ENCODE measurements around the gene GRIK2. TPM values are rescaled to one million over a fixed set of nuclear protein-coding genes. Genes with fewer than 3 reads are reported as not detected.

Gene GRIK2
- polyA plus RNA-seq, 1 of the 3 experiments (the other 2 are of a cell fraction): 0.30 TPM

GRCh38 chr6:101465863-101466262, 72.4 kb downstream of the GRIK2 start:
- no peak for TF ChIP-seq POLR2AphosphoS5 (IDR thresholded peaks at IDR 0.05; ENCODE audit: low read depth, low read length)
- no peak for TF ChIP-seq MEF2A (IDR thresholded peaks at IDR 0.05; ENCODE audit: borderline replicate concordance, low read depth)
- no peak overlapping the region for H2AFZ ChIP-seq (ENCODE audit: low read depth)
- H3K27me3 ChIP-seq (ENCODE audit: insufficient read depth): no peaks in the 10 kb centered on the region
- H3F3A ChIP-seq (replicated peaks; ENCODE audit: insufficient read depth): no peaks in the 10 kb centered on the region
- H3K4me3 ChIP-seq (ENCODE audit: low read depth in 2 of 2, low read length in 1 of 2): no peak overlapping the region
- H4K20me1 ChIP-seq (ENCODE audit: insufficient read depth): no peaks in the 10 kb centered on the region
- no peaks in the 10 kb centered on the region for H3K9me3 ChIP-seq
- no peaks in the 10 kb centered on the region for H3K36me3 ChIP-seq (replicated peaks in 1 of 2; ENCODE audit: control insufficient read depth in 1 of 2, insufficient read depth in 2 of 2, low read length in 1 of 2)
- H3K4me2 ChIP-seq: no peak overlapping the region
- DNase-seq: no peak
- no peaks in the 10 kb centered on the region for H3K79me2 ChIP-seq (ENCODE audit: insufficient read depth)
- no peaks in the 10 kb centered on the region for H3K9me2 ChIP-seq
- no peak overlapping the region for H3K9ac ChIP-seq
- WGBS (ENCODE audit: low lambda C conversion rate): 57% methylated on average over 1 of the region's 1 CpG
- POLR2A ChIA-PET: no interaction called here
- peaks cover 0 to 5% of the 10 kb centered on the region in 2 experiments; a peak in 3 of 4 replicates for H3K4me1 ChIP-seq (ENCODE audit: control insufficient read depth in 1 of 2, insufficient read depth in 2 of 2, low read depth in 1 of 2, low read length in 1 of 2)
- CTCF ChIA-PET: interaction anchor here (1.0 to 1.3 kb wide), 2 partner anchors 20 to 102 kb away, joined by 3 read pairs; no protein-coding TSS in a partner anchor
- no peak overlapping the region for H3K27ac ChIP-seq (ENCODE audit: low read depth in 2 of 2, low read length in 1 of 2)

GRCh38 chr6:101477436-101477835, 83.9 kb downstream of the GRIK2 start:
- ChIA-PET POLR2A (no interaction called here), CTCF (interaction anchor here (0.8 kb wide), 1 partner anchor 27 kb away, joined by 3 read pairs; no protein-coding TSS in a partner anchor)
- Histone ChIP-seq H3K9me3 (no peaks in the 10 kb centered on the region), H3K9ac (no peak overlapping the region), H2AFZ (ENCODE audit: low read depth) (no peak overlapping the region), H3K27me3 (ENCODE audit: insufficient read depth) (no peaks in the 10 kb centered on the region), H3K4me1 (ENCODE audit: control insufficient read depth in 1 of 2, insufficient read depth in 2 of 2, low read depth in 1 of 2, low read length in 1 of 2) (no peaks in the 10 kb centered on the region; a peak in 1 of 4 replicates), H3K27ac (ENCODE audit: low read depth in 2 of 2, low read length in 1 of 2) (no peak overlapping the region), H3K4me3 (ENCODE audit: low read depth in 2 of 2, low read length in 1 of 2) (no peak overlapping the region), H3K4me2 (no peak overlapping the region), H3F3A (replicated peaks; ENCODE audit: insufficient read depth) (no peaks in the 10 kb centered on the region), H3K79me2 (ENCODE audit: insufficient read depth) (no peaks in the 10 kb centered on the region), H3K36me3 (replicated peaks in 1 of 2; ENCODE audit: control insufficient read depth in 1 of 2, insufficient read depth in 2 of 2, low read length in 1 of 2) (no peaks in the 10 kb centered on the region), H3K9me2 (no peaks in the 10 kb centered on the region), H4K20me1 (ENCODE audit: insufficient read depth) (no peaks in the 10 kb centered on the region)
- TF ChIP-seq EZH2phosphoT487 (IDR thresholded peaks at IDR 0.05; ENCODE audit: borderline replicate concordance, low read depth) (no peak), NFIC (IDR thresholded peaks at IDR 0.05; ENCODE audit: borderline replicate concordance) (no peak), FOSL2 (IDR thresholded peaks at IDR 0.05; ENCODE audit: borderline replicate concordance, low read depth) (no peak), SMC3 (IDR thresholded peaks at IDR 0.05; ENCODE audit: low read depth, low read length) (no peak), FOXJ3 (CRISPR knock-in tag; IDR thresholded peaks at IDR 0.05) (no peak), CTCF (IDR thresholded peaks at IDR 0.05) (no peak)
- WGBS (ENCODE audit: low lambda C conversion rate): 60% methylated on average over 2 of the region's 2 CpGs
- no peak for DNase-seq

GRCh38 chr6:101478891-101479290, 85.4 kb downstream of the GRIK2 start:
- CTCF ChIA-PET: no interaction called here
- Histone ChIP-seq H3F3A (replicated peaks; ENCODE audit: insufficient read depth) (no peaks in the 10 kb centered on the region), H3K27ac (ENCODE audit: low read depth in 2 of 2, low read length in 1 of 2) (no peak overlapping the region), H3K27me3 (ENCODE audit: insufficient read depth) (no peaks in the 10 kb centered on the region), H4K20me1 (ENCODE audit: insufficient read depth) (no peaks in the 10 kb centered on the region), H3K4me2 (no peak overlapping the region), H2AFZ (ENCODE audit: low read depth) (no peak overlapping the region), H3K9me2 (no peaks in the 10 kb centered on the region), H3K9ac (no peak overlapping the region), H3K9me3 (no peaks in the 10 kb centered on the region), H3K4me3 (ENCODE audit: low read depth in 2 of 2, low read length in 1 of 2) (no peak overlapping the region), H3K4me1 (ENCODE audit: control insufficient read depth in 1 of 2, insufficient read depth in 2 of 2, low read depth in 1 of 2, low read length in 1 of 2) (no peaks in the 10 kb centered on the region; a peak in 1 of 4 replicates), H3K79me2 (ENCODE audit: insufficient read depth) (no peaks in the 10 kb centered on the region), H3K36me3 (replicated peaks in 1 of 2; ENCODE audit: control insufficient read depth in 1 of 2, insufficient read depth in 2 of 2, low read length in 1 of 2) (no peaks in the 10 kb centered on the region)
- no peak for DNase-seq
- 38% methylated on average over 1 of the region's 1 CpG for WGBS (ENCODE audit: low lambda C conversion rate)
- TF ChIP-seq FOXJ3 (CRISPR knock-in tag; IDR thresholded peaks at IDR 0.05) (no peak), YY1 (IDR thresholded peaks at IDR 0.05; ENCODE audit: low read depth) (no peak), MAX (IDR thresholded peaks at IDR 0.05; ENCODE audit: low read depth) (no peak), RFX5 (IDR thresholded peaks at IDR 0.05; ENCODE audit: low read length) (no peak), EZH2phosphoT487 (IDR thresholded peaks at IDR 0.05; ENCODE audit: borderline replicate concordance, low read depth) (no peak), NRF1 (IDR thresholded peaks at IDR 0.05; ENCODE audit: low read depth, low read length) (no peak), MEF2A (IDR thresholded peaks at IDR 0.05; ENCODE audit: borderline replicate concordance, low read depth) (no peak), CHD2 (IDR thresholded peaks at IDR 0.05; ENCODE audit: low read length, partially characterized antibody) (no peak), PBX3 (IDR thresholded peaks at IDR 0.05) (no peak)
- POLR2A ChIA-PET: no interaction called here
